Adrenal gland (tissue), 5 donors: ENCODE data around the gene TBXA2R.

Experiments
- CTCF ChIP-seq, 6 experiments: fragments of 450-650 bp in 4 of 6; fragments of 200-600 bp in 2 of 6; sonication (generic) in 1 of 6; IDR thresholded peaks; 1 replicate in 5 of 6; 2 replicates in 1 of 6; pipeline versions ENCODE4 v1.5.1 to v1.8.0; 2016 to 2021; ENCODE audit warnings: antibody characterized with exemption in 6 of 6, mild to moderate bottlenecking in 2 of 6, moderate library complexity in 1 of 6
- POLR2A ChIP-seq, 2 donors: fragments of 450-650 bp; IDR thresholded peaks; one replicate each; pipeline ENCODE4 v1.6.1; 2017; ENCODE audit warnings: antibody characterized with exemption in 2 of 2, mild to moderate bottlenecking in 2 of 2, moderate library complexity in 1 of 2
- donor health status: DM: no; HTN: no; CAD: no.

DNA sequence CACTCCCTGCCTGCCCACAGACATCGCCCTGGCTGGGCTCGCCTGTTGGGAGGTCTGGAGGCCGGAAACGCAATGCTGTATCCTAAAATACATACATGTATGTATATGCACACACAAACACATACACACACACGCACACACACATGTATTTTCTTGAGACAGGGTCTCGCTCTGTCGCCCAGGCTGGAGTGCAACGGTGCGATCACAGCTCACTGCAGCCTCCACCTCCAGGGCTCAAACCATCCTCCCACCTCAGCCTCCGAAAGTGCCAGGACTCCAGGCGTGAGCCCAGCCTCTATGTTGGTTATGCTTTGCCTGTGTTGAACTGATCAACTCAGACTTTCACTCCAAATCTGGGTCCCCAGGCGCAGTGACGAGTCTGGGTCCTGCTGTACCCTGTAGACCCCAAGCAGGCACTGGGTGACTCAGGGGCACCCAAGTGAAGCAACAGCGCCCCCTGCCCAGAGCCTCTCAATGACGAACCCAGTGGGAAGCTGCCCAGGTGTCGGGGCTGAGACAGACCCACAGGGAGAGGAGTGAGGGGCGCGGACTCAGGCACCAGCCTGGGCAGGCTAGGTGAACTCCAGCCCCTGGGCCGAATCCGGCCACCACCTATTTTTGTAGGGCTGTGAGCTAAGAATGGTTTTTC, 47.3 kb upstream of the TBXA2R start:
- no peak for TF ChIP-seq CTCF (IDR thresholded peaks at IDR 0.05)
- no peak for TF ChIP-seq POLR2A (IDR thresholded peaks at IDR 0.05)
